GM12878 (cell line): Measurements from ENCODE around the gene FAM76A. TPM values are rescaled to one million over a fixed set of nuclear protein-coding genes. Genes with fewer than 3 reads are reported as not detected.

Experiments
- ATAC-seq: fragments of 200-7000 bp; cut with Tn5 transposase; 3 replicates; pipeline ENCODE4 v1.9.1; 2020; ENCODE audit warnings: mild to moderate bottlenecking, moderate library complexity
- BruUV-seq: library from RNA; stranded (reverse); fragments of 400-500 nt; replicated peaks from 2 replicates; lab custom pipeline; 2021; lab: Mats Ljungman, UMichigan
- CTCF ChIA-PET: fragments of 300-600 bp; sonication (Branson Sonifier 250); formaldehyde crosslinking; extraction: SDS; loops from one replicate; lab custom pipeline; 2021; ENCODE audit warnings: inconsistent platforms; lab: Yijun Ruan, JAX
- POLR2A ChIA-PET: fragments of 350-600 bp; formaldehyde crosslinking; extraction: SDS; loops from one replicate; lab custom pipeline; 2021; ENCODE audit warnings: inconsistent platforms; lab: Charles Lee
- RAD21 ChIA-PET: fragments of 300-600 bp; sonication (Branson Sonifier 250); formaldehyde crosslinking; loops from one replicate; lab custom pipeline; 2023; ENCODE audit warnings: antibody characterized with exemption; ENCODE audit not compliant: unreplicated experiment; lab: Charles Lee
- SMC1A ChIA-PET: fragments of 300-600 bp; sonication (Branson Sonifier 250); formaldehyde crosslinking; loops from one replicate; lab custom pipeline; 2023; ENCODE audit not compliant: unreplicated experiment, uncharacterized antibody; lab: Charles Lee
- DNase-seq: peaks from one replicate; pipeline ENCODE4 v3.0.0-alpha.2; 2011; ENCODE audit warnings: low read depth, low spot score
- FAIRE-seq: peaks from 3 replicates; lab custom pipeline; 2011; peaks lifted over from hg19 to GRCh38; lab: Jason Lieb, UNC
- H2AFZ ChIP-seq: 2 replicates; pipeline ENCODE4 v1.6.0; 2011; ENCODE audit warnings: low read depth, low read length, control low read depth; ENCODE audit not compliant: control insufficient read depth
- H3K27ac ChIP-seq: 2 replicates; pipeline ENCODE4 v1.5.1; 2011; ENCODE audit warnings: control low read depth; ENCODE audit not compliant: control insufficient read depth, insufficient read depth
- H3K27me3 ChIP-seq, 2 experiments: replicated peaks in 1 of 2; 2 replicates each; pipeline versions ENCODE4 v1.6.0 to v1.6.1; 2011; ENCODE audit warnings: low read length in 1 of 2; ENCODE audit not compliant: control insufficient read depth in 2 of 2, insufficient read depth in 2 of 2
- H3K36me3 ChIP-seq, 2 experiments: 2 replicates each; pipeline ENCODE4 v1.5.1; 2011; ENCODE audit warnings: low read length in 1 of 2; ENCODE audit not compliant: control insufficient read depth in 2 of 2, insufficient read depth in 2 of 2
- H3K4me1 ChIP-seq: 2 replicates; pipeline ENCODE4 v1.6.1; 2011; ENCODE audit warnings: mild to moderate bottlenecking, low read length, moderate library complexity, mixed read lengths; ENCODE audit not compliant: control insufficient read depth, insufficient read depth
- H3K4me2 ChIP-seq: 2 replicates; pipeline ENCODE4 v1.6.0; 2011; ENCODE audit warnings: control low read depth; ENCODE audit not compliant: control insufficient read depth, insufficient read depth
- H3K4me3 ChIP-seq: fragments of 200-600 bp; sonication (generic); 2 replicates; pipeline ENCODE4 v1.5.1; 2016
- H3K79me2 ChIP-seq: 2 replicates; pipeline ENCODE4 v1.6.0; 2011; ENCODE audit warnings: low read length; ENCODE audit not compliant: control insufficient read depth, insufficient read depth
- H3K9ac ChIP-seq: 2 replicates; pipeline ENCODE4 v1.8.0; 2011; ENCODE audit warnings: low read length, control low read depth, mixed read lengths; ENCODE audit not compliant: control insufficient read depth, insufficient read depth
- H3K9me3 ChIP-seq: replicated peaks from 3 replicates; pipeline ENCODE4 v1.5.1; 2011; ENCODE audit warnings: mild to moderate bottlenecking, low read length; ENCODE audit not compliant: control insufficient read depth, insufficient read depth
- H4K20me1 ChIP-seq: 2 replicates; pipeline ENCODE4 v1.6.0; 2011; ENCODE audit not compliant: control insufficient read depth, insufficient read depth
- HCFC1 ChIP-seq: fragments of 150-350 bp; IDR thresholded peaks from 2 replicates; pipeline ENCODE4 v1.6.1; 2014; ENCODE audit warnings: low read length
- HDGF ChIP-seq: fragments of 450-650 bp; IDR thresholded peaks from 2 replicates; pipeline ENCODE4 v1.6.1; 2016; ENCODE audit warnings: antibody characterized with exemption
- IKZF1 ChIP-seq: fragments of 450-650 bp; conservative IDR thresholded peaks from 2 replicates; pipeline ENCODE4 v1.6.1; 2017; ENCODE audit warnings: antibody characterized with exemption, mild to moderate bottlenecking
- JUNB ChIP-seq: IDR thresholded peaks from 2 replicates; pipeline ENCODE4 v1.6.1; 2016; ENCODE audit warnings: antibody characterized with exemption, mild to moderate bottlenecking
- MXI1 ChIP-seq: fragments of 150-350 bp; IDR thresholded peaks from 2 replicates; pipeline ENCODE4 v1.6.1; 2011; ENCODE audit warnings: low read depth, mild to moderate bottlenecking, inconsistent platforms, low read length, improper control_type of control experiment
- MYC ChIP-seq: IDR thresholded peaks from 2 replicates; pipeline ENCODE4 v1.6.1; 2011; ENCODE audit warnings: mild to moderate bottlenecking, low read length, moderate library complexity, inconsistent platforms; ENCODE audit not compliant: insufficient read depth, insufficient replicate concordance, insufficient read length, severe bottlenecking
- NFIC ChIP-seq: IDR thresholded peaks from 2 replicates; pipeline ENCODE4 v1.6.1; 2012; ENCODE audit warnings: low read depth, mild to moderate bottlenecking, inconsistent platforms, low read length, moderate library complexity
- NR2C2 ChIP-seq: IDR thresholded peaks from 2 replicates; pipeline ENCODE4 v1.6.1; 2011; ENCODE audit warnings: borderline replicate concordance, low read depth; ENCODE audit not compliant: control insufficient read depth, insufficient read length
- SREBF1 ChIP-seq: IDR thresholded peaks from 2 replicates; pipeline ENCODE4 v1.6.1; 2012; ENCODE audit warnings: mild to moderate bottlenecking, low read length
- TBL1XR1 ChIP-seq: IDR thresholded peaks from 2 replicates; pipeline ENCODE4 v1.6.1; 2012; ENCODE audit warnings: low read depth, low read length, improper control_type of control experiment
- ZNF217 ChIP-seq: fragments of 450-650 bp; IDR thresholded peaks from 2 replicates; pipeline ENCODE4 v1.6.1; 2017; ENCODE audit warnings: antibody characterized with exemption, mild to moderate bottlenecking
- WGBS: methylation state at CpG from one replicate; pipeline ENCODE4 v1.1.6; 2016; ENCODE audit warnings: low lambda C conversion rate; ENCODE audit not compliant: insufficient replicate concordance, insufficient coverage; ENCODE audit errors: missing lambda C conversion rate; 5-methylcytosine and 5-hydroxymethylcytosine counted together
- in situ Hi-C: fragments of 300-500 bp; cut with MboI; formaldehyde crosslinking; loops from 9 replicates; pipeline ENCODE4 v1.14.3; 2018; ENCODE audit warnings: mixed read lengths
- intact Hi-C: fragments of 100-400 bp; cut with micrococcal nuclease; formaldehyde crosslinking; loops from one replicate; pipeline ENCODE4 v1.14.2; 2022; ENCODE audit not compliant: unreplicated experiment
- polyA plus RNA-seq, 11 experiments: library from polyadenylated mRNA; depleted of rRNA in 4 of 11; unstranded in 6 of 11; stranded (reverse) in 5 of 11; fragments of >200 nt; fragmentation: Nextera tagmentation in 4 of 11; fragmentation: Illumina TruSeq in 1 of 11; extraction: Ambion mirVana in 4 of 11; extraction: Trizol in 1 of 11; gene quantifications; 1 replicate in 1 of 11; 2 replicates in 10 of 11; pipeline versions ENCODE4 v1.2.1 to v1.2.3, GENCODE V29; 2011 to 2016; ENCODE audit warnings: inconsistent platforms in 2 of 11, missing spikeins in 2 of 11, low read depth in 1 of 11
- total RNA-seq, 4 experiments: library from RNA; depleted of rRNA in 3 of 4; stranded (reverse); fragments of >200 nt in 3 of 4; fragmentation: Illumina TruSeq in 1 of 4; extraction: Trizol in 1 of 4; gene quantifications; 2 replicates each; pipeline versions ENCODE4 v1.2.1 to v1.2.3, GENCODE V29; 2013 to 2021
- TF ChIP-seq, protein P1 (sequence below): IDR thresholded peaks from 2 replicates; pipeline ENCODE4 v1.6.1; 2011; ENCODE audit warnings: borderline replicate concordance, low read depth, mild to moderate bottlenecking, moderate library complexity, mixed read lengths, low read length; ENCODE audit not compliant: insufficient read depth; ENCODE audit errors: extremely low read length
- TF ChIP-seq, protein P2 (sequence below): fragments of 450-650 bp; IDR thresholded peaks from 2 replicates; pipeline ENCODE4 v1.6.1; 2016; ENCODE audit warnings: mild to moderate bottlenecking, moderate library complexity, borderline replicate concordance

The FAM76A gene
- total and polyA plus RNA-seq, 10 of the 15 experiments (the other 5 are each of a cell fraction or from before 2014, with no cell fraction given), result 5.4 to 13.4 (median 7.6) TPM

DNA sequence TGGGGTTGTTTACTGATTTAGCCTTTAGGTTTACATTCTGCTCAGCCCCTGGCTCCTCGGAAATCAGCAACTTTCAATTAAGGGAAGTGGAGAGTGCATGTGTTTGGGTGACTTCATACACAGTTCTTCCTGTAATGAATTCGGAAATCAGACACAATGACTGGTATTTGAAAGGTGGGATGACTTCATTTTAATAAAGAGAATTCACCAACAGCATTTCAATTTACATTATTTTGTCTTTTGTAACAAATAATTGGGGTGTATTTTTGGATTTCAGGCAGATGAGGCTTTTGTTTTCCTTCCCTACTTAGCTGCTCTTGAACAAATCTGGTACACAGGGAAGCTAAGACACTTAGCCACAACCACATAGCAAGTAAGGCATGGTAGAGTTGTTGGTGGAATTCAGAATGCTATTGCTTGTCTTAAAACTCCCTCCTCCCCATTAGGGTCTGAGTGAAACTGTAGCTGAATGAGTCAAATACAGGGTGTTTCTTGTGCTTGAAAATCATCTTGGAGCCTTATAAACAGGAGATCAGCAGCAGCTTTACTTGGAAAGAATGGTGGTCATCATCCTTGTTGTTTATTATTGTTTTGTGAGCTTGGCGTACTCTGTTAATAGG, 48.2 kb downstream of the FAM76A start (continued):
- TF ChIP-seq MXI1, result peak; percentile 81; the same call in 1 of the 2 replicates

DNA sequence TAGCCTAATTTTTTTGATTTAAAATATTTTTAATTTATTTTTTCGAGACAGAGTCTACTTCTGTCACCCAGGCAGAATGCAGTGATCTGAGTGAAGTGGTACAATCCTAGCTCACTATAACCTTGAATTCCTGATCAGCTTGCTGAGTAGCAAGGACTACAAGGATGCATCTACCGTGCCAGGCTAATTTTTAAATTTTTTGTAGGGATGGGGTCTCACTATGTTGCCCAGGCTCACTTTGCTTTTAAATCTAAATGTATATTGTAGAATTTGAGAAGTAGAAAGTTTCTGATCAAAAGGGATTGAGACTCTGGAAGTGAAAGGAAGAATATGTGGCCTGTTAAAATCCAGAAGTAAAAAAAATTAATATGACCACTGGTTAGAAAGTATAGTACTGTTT, 48.9 kb downstream of the FAM76A start:
- in situ Hi-C loops, result no loop called here
- BruUV-seq, result no TSS peak
- H3K79me2 ChIP-seq, result peaks cover 62% of the 10 kb centered on the region
- 50% methylated on average over 2 of the region's 2 CpGs for WGBS
- H3K4me2 ChIP-seq, result peak overlapping the region; percentile 68
- intact Hi-C loops, result loop anchor here (5.0 to 10.0 kb wide), 2 partner anchors 102 to 470 kb away; partner anchors contain the start of gene IFI6
- no peaks in the 10 kb centered on the region for H3K27me3 ChIP-seq
- SMC1A ChIA-PET, result interaction anchor here (1.0 to 5.4 kb wide), 5 partner anchors 10 to 104 kb away, joined by 3 to 35 read pairs (median 4); no protein-coding TSS in a partner anchor
- peaks cover 0 to 4% of the 10 kb centered on the region in 2 experiments; a peak in 2 of 4 replicates for H3K36me3 ChIP-seq
- peaks cover 6% of the 10 kb centered on the region for H3K4me1 ChIP-seq
- RAD21 ChIA-PET, result interaction anchor here (1.2 to 3.2 kb wide), 5 partner anchors 25 to 218 kb away, joined by 3 to 41 read pairs (median 3); partner anchors contain the start of genes FAM76A, IFI6 and PPP1R8
- DNase-seq (no peak), ATAC-seq (no peak), FAIRE-seq (no peak)
- CTCF ChIA-PET, result interaction anchor here (1.2 to 5.3 kb wide), 5 partner anchors 15 to 301 kb away, joined by 3 to 33 read pairs (median 3); partner anchors contain the start of genes FAM76A and IFI6
- TF ChIP-seq, protein P1, sequence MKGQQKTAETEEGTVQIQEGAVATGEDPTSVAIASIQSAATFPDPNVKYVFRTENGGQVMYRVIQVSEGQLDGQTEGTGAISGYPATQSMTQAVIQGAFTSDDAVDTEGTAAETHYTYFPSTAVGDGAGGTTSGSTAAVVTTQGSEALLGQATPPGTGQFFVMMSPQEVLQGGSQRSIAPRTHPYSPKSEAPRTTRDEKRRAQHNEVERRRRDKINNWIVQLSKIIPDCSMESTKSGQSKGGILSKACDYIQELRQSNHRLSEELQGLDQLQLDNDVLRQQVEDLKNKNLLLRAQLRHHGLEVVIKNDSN, result no peak
- TF ChIP-seq HDGF, result no peak
- no peak for TF ChIP-seq JUNB
- no peak for TF ChIP-seq ZNF217
- TF ChIP-seq MYC, result no peak
- TF ChIP-seq SREBF1, result no peak
- no peak for TF ChIP-seq NR2C2
- no peak for TF ChIP-seq NFIC
- TF ChIP-seq, protein P2, sequence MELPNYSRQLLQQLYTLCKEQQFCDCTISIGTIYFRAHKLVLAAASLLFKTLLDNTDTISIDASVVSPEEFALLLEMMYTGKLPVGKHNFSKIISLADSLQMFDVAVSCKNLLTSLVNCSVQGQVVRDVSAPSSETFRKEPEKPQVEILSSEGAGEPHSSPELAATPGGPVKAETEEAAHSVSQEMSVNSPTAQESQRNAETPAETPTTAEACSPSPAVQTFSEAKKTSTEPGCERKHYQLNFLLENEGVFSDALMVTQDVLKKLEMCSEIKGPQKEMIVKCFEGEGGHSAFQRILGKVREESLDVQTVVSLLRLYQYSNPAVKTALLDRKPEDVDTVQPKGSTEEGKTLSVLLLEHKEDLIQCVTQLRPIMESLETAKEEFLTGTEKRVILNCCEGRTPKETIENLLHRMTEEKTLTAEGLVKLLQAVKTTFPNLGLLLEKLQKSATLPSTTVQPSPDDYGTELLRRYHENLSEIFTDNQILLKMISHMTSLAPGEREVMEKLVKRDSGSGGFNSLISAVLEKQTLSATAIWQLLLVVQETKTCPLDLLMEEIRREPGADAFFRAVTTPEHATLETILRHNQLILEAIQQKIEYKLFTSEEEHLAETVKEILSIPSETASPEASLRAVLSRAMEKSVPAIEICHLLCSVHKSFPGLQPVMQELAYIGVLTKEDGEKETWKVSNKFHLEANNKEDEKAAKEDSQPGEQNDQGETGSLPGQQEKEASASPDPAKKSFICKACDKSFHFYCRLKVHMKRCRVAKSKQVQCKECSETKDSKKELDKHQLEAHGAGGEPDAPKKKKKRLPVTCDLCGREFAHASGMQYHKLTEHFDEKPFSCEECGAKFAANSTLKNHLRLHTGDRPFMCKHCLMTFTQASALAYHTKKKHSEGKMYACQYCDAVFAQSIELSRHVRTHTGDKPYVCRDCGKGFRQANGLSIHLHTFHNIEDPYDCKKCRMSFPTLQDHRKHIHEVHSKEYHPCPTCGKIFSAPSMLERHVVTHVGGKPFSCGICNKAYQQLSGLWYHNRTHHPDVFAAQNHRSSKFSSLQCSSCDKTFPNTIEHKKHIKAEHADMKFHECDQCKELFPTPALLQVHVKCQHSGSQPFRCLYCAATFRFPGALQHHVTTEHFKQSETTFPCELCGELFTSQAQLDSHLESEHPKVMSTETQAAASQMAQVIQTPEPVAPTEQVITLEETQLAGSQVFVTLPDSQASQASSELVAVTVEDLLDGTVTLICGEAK, result no peak
- TF ChIP-seq IKZF1, result no peak
- TF ChIP-seq TBL1XR1, result no peak
- no peak for TF ChIP-seq HCFC1
- peak overlapping the region; percentile 32 for H3K27ac ChIP-seq
- POLR2A ChIA-PET, result interaction anchor here (0.6 to 3.1 kb wide), 7 partner anchors 9 to 157 kb away, joined by 3 to 26 read pairs (median 4); partner anchors contain the start of gene FAM76A
- peak overlapping the region; percentile 94 for H3K9ac ChIP-seq
- no peak overlapping the region for H2AFZ ChIP-seq
- H4K20me1 ChIP-seq, result peaks cover 8% of the 10 kb centered on the region; the same call in 1 of the 2 replicates
- H3K9me3 ChIP-seq, result no peaks in the 10 kb centered on the region
- peak overlapping the region; percentile 63 for H3K4me3 ChIP-seq
